SKM-1 treated with dmso at 0.1 percent for 144 hours (cell line): ENCODE measurements around the gene LYST.
"Not testable (repeated sequence)": the region's sequence is repeated elsewhere in the genome, so short reads cannot be mapped to it uniquely, and the experiment has no call there.

ENCODE experiments used
- DNase-seq: peaks from one replicate; lab custom pipeline; 2025; ENCODE audit not compliant: unreplicated experiment; lab: John Stamatoyannopoulos, UW

The LYST gene

GRCh38 chr1:235663628-235664027 lies 203.1 kb downstream of the LYST start:
- no peak for DNase-seq

- DNase-seq: no peak
Observed at GRCh38 chr1:235661568-235661967, 205.1 kb downstream of the LYST start.

GRCh38 chr1:235659186-235659771 lies 207.4 kb downstream of the LYST start:
- no peak for DNase-seq

- no peak for DNase-seq
Observed at GRCh38 chr1:235657747-235658526, 208.8 kb downstream of the LYST start.

GRCh38 chr1:235657269-235657668 lies 209.4 kb downstream of the LYST start:
- no peak for DNase-seq

- no peak for DNase-seq
Observed at GRCh38 chr1:235652364-235652763, 214.3 kb downstream of the LYST start.

GRCh38 chr1:235651170-235651806 lies 215.4 kb downstream of the LYST start:
- DNase-seq: no peak

- no peak for DNase-seq
Observed at GRCh38 chr1:235650341-235651169, 216.2 kb downstream of the LYST start.

GRCh38 chr1:235649368-235650163 lies 217.1 kb downstream of the LYST start, which contains the start of gene GNG4:
TSS of gene GNG4 (minus strand) at chr1:235649784. CDS start at chr1:235583838, 65,946 bp downstream.
- no peak for DNase-seq

GRCh38 chr1:235648954-235649367 lies 217.7 kb downstream of the LYST start:
- no peak for DNase-seq

GRCh38 chr1:235648407-235648907 lies 218.2 kb downstream of the LYST start:
- no peak for DNase-seq

- not testable (repeated sequence) for DNase-seq
Observed at GRCh38 chr1:235647537-235647936, 219.2 kb downstream of the LYST start.

GRCh38 chr1:235646463-235646862 lies 220.2 kb downstream of the LYST start:
- no peak for DNase-seq

- no peak for DNase-seq
Observed at GRCh38 chr1:235644693-235645305, 221.9 kb downstream of the LYST start.

GRCh38 chr1:235643837-235644692 lies 222.6 kb downstream of the LYST start:
- no peak for DNase-seq

- no peak for DNase-seq
Observed at GRCh38 chr1:235642943-235643371, 223.7 kb downstream of the LYST start.

GRCh38 chr1:235642011-235642942 lies 224.4 kb downstream of the LYST start:
- DNase-seq: no peak

GRCh38 chr1:235640580-235640979 lies 226.1 kb downstream of the LYST start:
- no peak for DNase-seq
